CD4-positive, alpha-beta T cell treated with Interleukin-2 at 100 ng/mL for 4 hours (primary cell): ENCODE measurements around the gene CCDC82.

Source experiments
- DNase-seq: peaks from one replicate; pipeline ENCODE4 v3.0.0-alpha.2; 2020; ENCODE audit warnings: low spot score

CCDC82 gene

GRCh38 chr11:96361778-96362177 lies 27.9 kb downstream of the CCDC82 start:
- no peak for DNase-seq

GRCh38 chr11:96358321-96358720 lies 31.4 kb downstream of the CCDC82 start:
- no peak for DNase-seq

DNA sequence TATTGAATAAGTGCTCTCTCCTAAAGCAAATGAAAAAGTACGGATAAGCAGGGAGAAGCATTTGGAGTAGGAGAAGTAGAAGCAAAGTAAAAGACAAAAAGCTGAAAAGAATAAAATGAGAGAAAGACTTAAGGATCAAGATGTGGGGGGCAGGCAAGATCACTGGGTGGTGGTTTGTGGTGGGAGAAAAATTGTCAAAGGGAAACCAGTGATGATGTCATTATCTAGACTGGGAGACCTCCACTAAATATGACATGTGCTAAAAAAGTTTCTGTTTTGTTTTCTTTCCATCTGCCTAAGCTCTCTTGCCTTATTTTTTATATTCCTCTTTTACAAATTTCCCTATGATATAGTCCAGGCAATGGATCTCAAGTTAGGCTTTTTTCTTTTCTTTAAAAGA lies 31.9 kb downstream of the CCDC82 start:
- DNase-seq: no peak

- no peak for DNase-seq
These were observed 32.9 kb downstream of the CCDC82 start for GRCh38 chr11:96356848-96357247.

DNA sequence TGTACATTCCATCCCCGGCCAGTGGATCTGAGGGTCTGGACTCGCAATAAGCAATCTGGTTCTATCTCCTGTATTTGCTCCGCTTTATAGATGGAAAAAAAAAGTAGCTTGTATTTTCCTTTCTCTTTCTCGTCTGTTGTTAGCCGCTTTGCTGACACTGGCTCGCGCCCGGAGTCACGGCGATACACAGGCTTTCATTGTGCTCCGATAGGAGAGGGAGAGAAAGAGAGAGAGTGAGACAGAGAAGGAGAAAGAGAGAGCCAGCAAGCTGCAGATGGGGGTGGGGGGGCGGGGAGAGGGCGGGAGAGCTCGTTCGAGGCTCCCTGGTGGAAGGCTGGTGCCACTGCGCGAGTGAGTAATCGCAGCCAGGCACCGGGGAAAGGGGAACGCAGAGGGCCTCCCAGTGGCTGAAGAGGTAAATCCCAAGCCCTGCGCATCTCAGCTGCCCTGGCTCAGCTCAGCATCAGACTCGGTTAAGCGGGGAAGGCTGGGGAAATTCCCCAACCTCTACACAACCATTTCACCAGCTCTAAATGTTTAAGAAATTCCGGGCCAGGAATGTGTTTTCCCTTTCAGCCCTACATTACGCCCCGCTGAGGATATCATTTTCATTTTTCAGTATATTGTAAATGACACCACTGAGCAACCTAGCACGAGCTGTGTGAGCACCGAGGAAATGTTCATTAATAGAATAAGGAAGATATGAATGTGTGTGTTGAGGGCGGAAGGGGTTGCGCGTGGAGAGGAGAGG lies 46.6 kb downstream of the CCDC82 start, which contains the start of gene MAML2:
TSS of gene MAML2 (minus strand) at position 235 of the 751 bp plus-strand sequence. CDS start 1,300 bp downstream, outside the sequence.
- DNase-seq: peak; percentile 94

- peak; percentile 3 for DNase-seq
These were observed 47.4 kb downstream of the CCDC82 start for GRCh38 chr11:96342014-96342960.

DNA sequence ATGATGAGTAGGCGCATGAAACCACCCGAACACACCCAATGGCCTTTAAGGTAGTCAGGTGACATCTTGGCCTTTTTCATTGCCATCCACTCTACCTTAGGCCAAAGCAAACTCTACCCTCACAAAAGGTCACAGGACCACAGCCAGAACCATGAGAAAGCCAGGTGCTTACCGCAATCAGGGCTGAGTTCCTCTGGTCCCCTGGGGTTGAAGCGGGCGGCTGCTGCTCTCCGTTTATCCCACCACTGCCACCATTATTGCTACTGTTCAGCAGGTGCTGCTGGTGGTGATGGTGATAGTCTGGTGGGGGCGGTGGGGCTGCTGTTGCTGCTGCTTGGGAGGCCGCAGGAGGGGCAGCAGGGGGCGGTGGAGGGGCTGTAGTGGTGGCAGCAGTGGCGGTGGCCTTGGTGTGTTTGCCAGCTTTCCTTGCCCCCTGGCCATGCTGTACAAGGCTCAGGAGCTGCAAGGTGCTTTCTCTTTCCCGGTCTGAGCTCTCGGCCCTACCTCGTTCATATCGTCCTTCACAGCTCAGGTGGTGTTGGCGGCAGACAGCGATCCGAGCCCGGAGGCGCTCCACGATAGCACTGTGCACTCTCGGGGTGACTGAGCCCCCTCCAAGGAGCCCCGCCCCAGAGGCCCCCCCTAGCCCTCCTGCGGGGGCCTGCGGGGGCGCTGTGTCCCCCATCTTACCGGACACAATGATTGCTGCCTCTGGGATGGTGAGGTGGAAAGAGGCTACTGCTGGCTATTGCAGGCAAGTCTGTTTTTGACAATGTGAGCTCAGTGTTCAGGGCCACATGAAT lies 48.3 kb downstream of the CCDC82 start:
- DNase-seq: peak; percentile 69

DNA sequence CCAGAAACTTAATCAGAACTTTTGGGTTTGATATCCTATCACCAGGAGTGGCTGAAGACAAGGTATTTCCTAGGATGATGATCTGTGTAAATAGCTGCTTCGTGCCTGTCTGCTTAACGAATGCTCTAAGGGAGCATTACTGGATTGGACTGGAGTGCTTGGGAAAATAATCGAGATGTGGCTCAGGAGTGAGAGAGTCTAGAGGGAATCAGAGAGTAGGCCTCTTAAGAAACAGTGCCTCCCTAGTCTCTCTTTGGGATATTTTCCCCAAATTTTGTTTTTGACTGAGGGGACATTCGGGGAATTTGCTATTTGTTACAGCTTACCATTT lies 49.2 kb downstream of the CCDC82 start:
- no peak for DNase-seq

DNA sequence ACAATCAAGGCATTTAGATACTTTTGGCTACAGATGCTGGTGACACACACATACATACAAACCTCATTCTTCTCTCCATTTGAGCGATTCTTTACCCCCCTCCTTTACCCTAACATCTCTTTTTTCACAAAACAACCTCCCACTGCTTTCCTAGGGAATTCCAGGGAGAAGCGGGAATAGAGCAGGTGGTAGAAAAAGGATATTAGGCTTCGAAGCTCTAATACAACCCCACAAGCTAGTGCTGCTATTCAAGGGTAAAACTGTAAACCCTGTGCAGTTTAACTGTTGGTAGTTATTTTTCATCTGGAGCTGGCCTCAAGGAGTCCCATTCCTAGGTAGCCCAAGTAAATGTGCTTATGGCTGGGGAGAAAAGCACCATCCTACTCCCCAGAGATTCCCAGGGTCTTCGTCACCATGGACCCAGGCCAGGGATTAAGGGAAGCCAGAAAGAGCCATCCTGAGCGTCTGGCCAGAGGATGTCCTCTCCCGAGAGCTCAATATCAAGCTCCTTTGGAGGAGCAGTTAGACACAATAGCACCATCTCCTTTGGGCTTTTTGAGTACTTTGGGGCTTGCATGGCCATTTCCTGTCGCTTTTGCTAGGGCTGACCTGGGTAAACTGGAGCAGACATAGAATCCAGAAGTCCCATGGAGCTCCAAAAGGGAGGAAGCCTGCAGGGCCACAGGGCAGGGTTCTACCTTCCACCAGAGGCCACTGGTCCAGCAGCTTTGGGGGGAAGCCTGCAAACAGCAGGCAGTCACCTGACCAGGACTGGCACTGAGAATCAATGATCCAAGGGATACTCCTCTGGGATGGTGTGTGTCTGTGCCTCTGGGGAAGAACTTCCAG lies 49.8 kb downstream of the CCDC82 start:
- no peak for DNase-seq

DNA sequence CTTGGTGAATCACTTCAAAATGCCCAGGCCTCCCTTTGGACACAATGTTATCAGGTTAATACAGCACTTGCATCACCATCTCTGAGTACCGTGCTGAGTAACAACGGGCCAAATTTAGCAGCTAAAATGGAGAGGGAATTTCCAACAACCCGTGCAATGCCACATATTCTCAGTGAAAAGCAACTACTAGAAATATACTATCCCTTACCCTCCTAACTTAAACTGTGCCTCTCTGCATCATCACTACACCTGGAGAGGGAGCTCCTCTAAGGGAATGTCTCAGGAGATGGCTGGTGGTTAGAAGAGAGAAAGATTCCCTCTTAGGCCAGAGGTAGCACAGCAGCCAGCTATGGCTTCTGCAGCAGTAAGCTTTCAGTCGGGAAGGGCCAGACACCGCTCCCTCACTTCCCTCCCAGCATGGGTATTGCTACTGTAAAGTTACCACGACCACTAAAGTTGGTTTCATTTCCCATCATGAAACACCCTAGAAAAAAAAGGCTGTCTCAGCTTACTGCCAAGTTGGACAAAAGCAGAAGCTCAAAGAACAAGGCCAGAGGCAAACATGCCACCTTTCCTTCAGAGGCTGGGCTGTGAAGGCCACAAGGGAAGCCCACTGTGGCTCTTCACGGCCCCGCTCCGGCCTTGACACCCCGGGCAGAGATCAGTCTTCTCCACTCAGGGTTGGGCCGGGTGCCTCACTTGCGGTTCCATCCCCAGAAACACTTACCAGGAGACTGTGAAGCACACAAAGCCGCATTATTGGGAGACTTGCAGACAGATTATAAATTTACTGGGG lies 50.6 kb downstream of the CCDC82 start:
- DNase-seq: peak; percentile 50

- peak; percentile 45 for DNase-seq
These were observed 51.9 kb downstream of the CCDC82 start for GRCh38 chr11:96337541-96338431.

GRCh38 chr11:96335388-96335787 lies 54.3 kb downstream of the CCDC82 start:
- no peak for DNase-seq

DNA sequence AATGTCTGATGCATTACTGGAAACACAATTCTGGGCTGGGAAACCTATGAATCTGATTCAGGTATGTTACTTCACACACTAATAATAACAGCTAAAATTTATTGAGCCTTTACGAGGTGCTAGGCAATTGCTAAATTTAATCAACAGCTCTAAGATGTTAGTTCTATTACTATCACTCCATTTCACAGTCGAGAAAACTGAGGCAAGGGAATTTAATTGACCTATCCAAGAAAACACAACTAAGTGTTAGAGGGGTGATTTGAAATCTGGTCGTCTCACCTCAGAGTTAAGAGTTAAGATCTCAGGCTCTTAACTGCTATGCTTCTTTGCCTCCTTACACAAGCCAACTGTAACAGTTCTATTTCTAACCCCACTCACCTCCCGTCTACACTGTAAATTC lies 55.5 kb downstream of the CCDC82 start:
- no peak for DNase-seq

DNA sequence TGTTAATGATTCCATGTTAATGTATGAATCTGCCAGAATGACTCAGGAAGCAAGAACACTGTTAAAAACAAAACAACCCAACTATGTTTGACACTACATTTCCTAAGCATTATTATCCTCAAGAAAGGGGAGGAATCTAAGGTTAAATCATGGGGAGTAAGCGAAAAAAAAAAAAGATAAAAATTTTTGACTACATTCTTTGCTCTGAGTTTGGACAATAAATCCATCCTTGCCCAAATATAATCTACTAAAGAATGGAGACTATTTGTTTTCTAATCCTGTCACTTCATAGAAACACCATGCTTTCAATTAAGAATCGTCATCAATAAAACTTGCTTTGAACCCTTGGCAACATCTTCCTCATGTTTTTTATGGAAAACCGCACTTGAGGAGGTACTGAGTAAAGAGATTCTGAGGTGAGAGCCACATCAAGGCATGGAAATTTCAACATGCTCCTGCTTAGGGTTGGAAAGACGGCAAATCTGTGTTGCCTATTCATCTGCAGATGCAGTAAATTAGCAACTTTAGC lies 56.5 kb downstream of the CCDC82 start:
- no peak for DNase-seq

- no peak for DNase-seq
These were observed 57.5 kb downstream of the CCDC82 start for GRCh38 chr11:96332126-96332771.

DNA sequence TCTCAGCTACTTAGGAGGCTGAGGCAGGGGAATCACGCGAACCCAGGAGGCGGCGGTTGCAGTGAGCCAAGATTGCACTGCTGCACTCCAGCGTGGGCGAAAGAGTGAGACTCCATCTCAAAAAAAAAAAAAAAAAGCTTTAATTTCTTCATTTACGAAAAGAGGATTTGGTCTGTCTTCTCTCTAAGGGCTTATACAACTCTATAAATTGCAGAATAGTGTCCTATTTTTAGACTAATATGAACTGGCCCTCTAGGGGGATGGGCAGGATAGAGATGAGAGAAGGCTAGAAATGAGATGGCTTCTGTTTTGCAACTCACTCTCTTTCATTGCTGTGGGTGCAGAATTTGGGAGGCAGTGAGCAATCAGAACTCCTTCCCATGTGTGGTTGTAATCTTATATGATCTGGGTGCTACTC lies 58.0 kb downstream of the CCDC82 start:
- DNase-seq: no peak

DNA sequence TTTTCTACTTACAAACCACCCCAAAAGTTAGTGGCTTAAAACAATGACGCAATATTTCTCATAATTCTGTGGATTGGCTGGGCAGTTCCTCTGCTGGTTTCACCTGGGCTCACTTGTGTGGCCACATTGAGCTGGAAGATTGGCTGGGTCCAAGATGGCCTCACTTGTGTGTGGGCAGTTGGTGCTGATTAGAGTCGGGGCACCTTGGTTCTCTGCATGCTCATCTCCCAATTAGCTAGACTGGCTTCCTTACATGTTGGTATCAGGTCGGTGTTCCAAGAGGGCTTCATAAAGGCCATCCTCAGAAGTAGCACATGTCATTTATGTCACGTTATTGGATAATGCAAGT lies 59.2 kb downstream of the CCDC82 start:
- no peak for DNase-seq

DNA sequence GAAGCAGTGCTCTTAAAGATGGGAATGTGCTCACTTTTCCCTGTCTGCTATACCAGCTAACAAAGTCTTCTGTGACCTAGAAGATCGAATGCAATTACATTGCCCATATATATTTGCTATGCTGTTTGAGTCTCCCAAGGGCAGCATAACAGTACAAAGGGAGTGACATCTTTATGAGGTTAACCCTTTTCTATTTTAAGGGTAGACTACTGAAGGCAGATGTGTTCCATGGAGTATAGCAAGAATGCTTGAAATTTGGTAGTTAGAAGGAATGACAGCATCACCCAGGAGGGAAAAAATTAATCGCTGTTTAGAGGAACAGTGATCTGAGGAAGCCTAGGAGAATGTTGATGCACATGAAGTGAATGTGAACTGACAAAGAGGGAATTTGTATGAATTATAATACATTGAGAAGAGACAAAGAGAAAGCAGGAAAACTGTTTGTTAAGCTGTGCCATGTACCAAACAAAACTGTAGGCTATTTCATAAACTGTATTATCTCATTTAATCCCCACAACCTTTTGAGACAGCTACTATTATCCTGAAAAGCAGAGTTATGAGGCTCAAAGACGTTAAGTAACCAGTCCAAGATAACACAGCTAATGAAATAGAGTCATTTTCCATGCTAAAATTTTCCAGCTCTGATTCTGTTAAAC lies 59.7 kb downstream of the CCDC82 start:
- no peak for DNase-seq
